ENCODE data around the gene FGF4. TPM values are rescaled to one million over a fixed set of nuclear protein-coding genes. Genes with fewer than 3 reads are reported as not detected.

Gene FGF4
- total RNA-seq, 1 donor from 2014 or later, result not detected

DNA sequence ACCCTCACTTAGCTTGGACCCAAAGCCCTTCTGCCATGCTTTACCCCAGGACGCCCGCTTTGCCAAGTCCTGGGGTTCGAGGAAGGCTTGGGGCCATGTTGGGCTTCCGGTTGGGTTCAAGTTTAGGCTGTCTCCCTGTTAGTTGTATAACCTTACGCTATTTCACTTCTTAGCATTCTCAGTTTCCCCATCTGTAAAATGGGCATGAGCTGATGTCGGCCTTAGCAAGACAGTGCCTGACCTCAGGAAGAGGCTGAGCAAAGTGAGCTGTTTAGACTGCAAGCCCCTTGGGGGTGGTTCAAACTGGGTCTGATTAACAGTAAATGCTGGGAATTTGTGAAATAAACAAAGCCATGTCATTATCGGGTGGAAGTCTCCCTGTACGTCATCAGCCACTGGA, 3.2 kb upstream of the FGF4 start:
- no peak overlapping the region for H3K27ac Mint-ChIP-seq (ENCODE audit: unreplicated experiment)
- no peaks in the 10 kb centered on the region for H3K9me3 Mint-ChIP-seq
- no peaks in the 10 kb centered on the region for H3K4me1 Mint-ChIP-seq
- H3K27me3 Mint-ChIP-seq (ENCODE audit: low read depth), result peaks cover 60% of the 10 kb centered on the region
- no peak overlapping the region for H3K4me3 Mint-ChIP-seq
- DNase-seq (ENCODE audit: low read depth, low spot score), result no peak
- TF ChIP-seq CTCF (conservative IDR thresholded peaks at IDR 0.05), result no peak
- no peaks in the 10 kb centered on the region for H3K36me3 Mint-ChIP-seq (ENCODE audit: low read depth)

GRCh38 chr11:69774354-69775162, 583 bp downstream of the FGF4 start:
- Mint-ChIP-seq H3K4me1 (no peaks in the 10 kb centered on the region), H3K4me3 (no peak overlapping the region), H3K36me3 (ENCODE audit: low read depth) (no peaks in the 10 kb centered on the region), H3K27me3 (ENCODE audit: low read depth) (peaks cover 74% of the 10 kb centered on the region), H3K9me3 (no peaks in the 10 kb centered on the region), H3K27ac (ENCODE audit: unreplicated experiment) (no peak overlapping the region)
- no peak for TF ChIP-seq CTCF (conservative IDR thresholded peaks at IDR 0.05)
- DNase-seq (ENCODE audit: low read depth, low spot score), result no peak

DNA sequence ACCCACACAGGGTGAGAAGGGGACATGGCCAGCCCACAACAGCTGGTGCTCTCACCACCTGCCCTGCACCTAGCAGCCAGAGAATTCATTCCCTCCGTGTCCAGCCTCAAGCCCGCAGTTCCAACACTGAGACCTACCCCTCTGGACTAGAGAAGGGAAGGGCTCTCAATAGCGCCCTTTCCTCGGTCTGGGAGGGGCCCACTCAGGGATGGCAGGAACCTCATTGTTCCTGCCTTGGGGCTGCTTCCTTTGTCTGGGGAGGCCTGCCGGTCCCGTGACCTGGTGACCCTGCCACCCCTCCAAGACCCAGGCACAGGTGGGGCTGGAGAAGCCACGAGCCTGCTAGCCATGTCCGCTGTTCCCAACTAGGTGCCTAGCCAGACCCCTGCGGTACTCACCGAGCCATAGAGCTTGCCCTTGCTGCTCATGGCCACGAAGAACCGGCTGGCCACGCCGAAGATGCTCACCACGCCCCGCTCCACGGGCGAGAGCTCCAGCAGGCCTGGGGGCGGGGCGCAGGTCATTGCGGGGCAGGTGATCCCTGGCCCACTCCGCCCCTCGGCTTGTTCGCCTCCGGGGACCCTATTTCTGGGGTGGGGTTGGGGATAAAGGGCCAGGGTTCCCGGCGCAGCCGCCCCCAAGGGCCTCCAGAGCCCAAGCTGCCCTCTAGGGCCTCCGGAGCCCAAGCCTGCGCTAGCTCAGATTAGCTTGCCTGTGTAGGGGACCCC, 1.4 kb downstream of the FGF4 start:
- peaks cover 78% of the 10 kb centered on the region for H3K27me3 Mint-ChIP-seq (ENCODE audit: low read depth)
- no peak overlapping the region for H3K4me3 Mint-ChIP-seq
- no peaks in the 10 kb centered on the region for H3K4me1 Mint-ChIP-seq
- no peak overlapping the region for H3K27ac Mint-ChIP-seq (ENCODE audit: unreplicated experiment)
- H3K36me3 Mint-ChIP-seq (ENCODE audit: low read depth), result no peaks in the 10 kb centered on the region
- DNase-seq (ENCODE audit: low read depth, low spot score), result no peak
- no peak for TF ChIP-seq CTCF (conservative IDR thresholded peaks at IDR 0.05)
- H3K9me3 Mint-ChIP-seq, result no peaks in the 10 kb centered on the region

- no peak overlapping the region for H3K4me3 Mint-ChIP-seq
- H3K9me3 Mint-ChIP-seq, result no peaks in the 10 kb centered on the region
- no peak overlapping the region for H3K27ac Mint-ChIP-seq (ENCODE audit: unreplicated experiment)
- no peak for DNase-seq (ENCODE audit: low read depth, low spot score)
- no peaks in the 10 kb centered on the region for H3K4me1 Mint-ChIP-seq
- peaks cover 69% of the 10 kb centered on the region for H3K27me3 Mint-ChIP-seq (ENCODE audit: low read depth)
- H3K36me3 Mint-ChIP-seq (ENCODE audit: low read depth), result no peaks in the 10 kb centered on the region
- no peak for TF ChIP-seq CTCF (conservative IDR thresholded peaks at IDR 0.05)
Observed at GRCh38 chr11:69771466-69771865, 3.7 kb downstream of the FGF4 start.

DNA sequence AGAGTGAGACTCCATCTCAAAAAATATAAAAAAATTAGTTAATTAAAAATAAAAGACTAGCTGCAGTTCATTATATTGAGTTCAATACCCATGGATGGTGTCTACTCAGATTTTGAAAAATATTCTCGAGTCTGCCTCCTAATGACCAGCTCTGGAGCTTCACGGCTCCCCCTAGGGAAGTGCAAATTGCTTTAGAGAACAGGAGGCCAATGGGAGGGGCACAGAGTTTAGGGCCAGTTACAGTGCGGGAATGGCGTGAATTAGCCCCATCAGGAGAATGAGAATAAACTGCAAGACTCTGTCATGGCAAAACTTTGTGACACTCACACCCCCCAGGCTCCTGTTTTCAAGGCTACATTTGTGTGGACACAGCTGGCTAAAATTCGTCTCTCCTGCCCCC, 4.6 kb downstream of the FGF4 start:
- no peak for DNase-seq (ENCODE audit: low read depth, low spot score)
- Mint-ChIP-seq H3K27me3 (ENCODE audit: low read depth) (peaks cover 62% of the 10 kb centered on the region), H3K36me3 (ENCODE audit: low read depth) (no peaks in the 10 kb centered on the region)

More for the DNA sequence above, 4.6 kb downstream of the FGF4 start:
- Mint-ChIP-seq H3K4me1 (no peaks in the 10 kb centered on the region), H3K4me3 (no peak overlapping the region), H3K9me3 (no peaks in the 10 kb centered on the region), H3K27ac (ENCODE audit: unreplicated experiment) (no peak overlapping the region)
- no peak for TF ChIP-seq CTCF (conservative IDR thresholded peaks at IDR 0.05)

All from neural crest cell (in vitro differentiated cells).